Cardiac septum (tissue), 1 donor: ENCODE results near the gene GPATCH2. TPM values are rescaled to one million over a fixed set of nuclear protein-coding genes. Genes with fewer than 3 reads are reported as not detected.
"Not testable (repeated sequence)": the region's sequence is repeated elsewhere in the genome, so short reads cannot be mapped to it uniquely, and the experiment has no call there.

ENCODE experiments used
- DNase-seq: peaks from one replicate; pipeline ENCODE4 v3.0.0-alpha.2; 2020; ENCODE audit warnings: low spot score
- intact Hi-C: fragments of 100-400 bp; cut with DNase I; formaldehyde crosslinking; loops from one replicate; pipeline ENCODE4 v1.14.0; 2022
- total RNA-seq: library from RNA; stranded (reverse); fragmentation: NEBNext Ultra II Directional; extraction: Animal tissue kit (Norgen Biotek cat#: 25700); gene quantifications from one replicate; pipeline ENCODE4 v1.2.1, GENCODE V29; 2021
- donor health status: DM: no; HTN: no; CAD: no.

GPATCH2 gene
- total RNA-seq, 1 donor from 2014 or later: 9.5 TPM

- intact Hi-C loops: no loop called here
- DNase-seq: no peak
Measured at GRCh38 chr1:217393896-217394295, 237.0 kb downstream of the GPATCH2 start.

- intact Hi-C loops: no loop called here
- no peak for DNase-seq
Measured at GRCh38 chr1:217392441-217392840, 238.4 kb downstream of the GPATCH2 start.

- intact Hi-C loops: no loop called here
- DNase-seq: no peak
Measured at GRCh38 chr1:217389895-217390294, 241.0 kb downstream of the GPATCH2 start.

GRCh38 chr1:217388522-217389065 is 242.3 kb downstream of the GPATCH2 start:
- intact Hi-C loops: no loop called here
- no peak for DNase-seq

GRCh38 chr1:217381773-217382172 is 249.1 kb downstream of the GPATCH2 start:
- intact Hi-C loops, DNase-seq: not testable (repeated sequence)

- intact Hi-C loops, DNase-seq: not testable (repeated sequence)
Measured at GRCh38 chr1:217379804-217380203, 251.1 kb downstream of the GPATCH2 start.

GRCh38 chr1:217379336-217379735 is 251.6 kb downstream of the GPATCH2 start:
- no peak for DNase-seq
- intact Hi-C loops: no loop called here

Other genes with a start within 250 kb of the GPATCH2 start
- gene SPATA17, start 254 bp upstream of the GPATCH2 start, total RNA-seq: 0.78 TPM